H1 (cell line): ENCODE measurements around the gene SLX1A. TPM values are rescaled to one million over a fixed set of nuclear protein-coding genes. Genes with fewer than 3 reads are reported as not detected.
"Not testable (repeated sequence)": the region's sequence is repeated elsewhere in the genome, so short reads cannot be mapped to it uniquely, and the experiment has no call there.

Experiments
- CTCF ChIA-PET: fragments of 300-600 bp; sonication (Branson Sonifier 250); formaldehyde crosslinking; loops from one replicate; lab custom pipeline; 2021; ENCODE audit not compliant: partially characterized antibody; lab: Charles Lee
- POLR2A ChIA-PET: fragments of 300-600 bp; sonication (Branson Sonifier 250); formaldehyde crosslinking; loops from one replicate; lab custom pipeline; 2021; ENCODE audit warnings: inconsistent platforms; ENCODE audit not compliant: partially characterized antibody; lab: Charles Lee
- DNase-seq, 2 experiments: peaks; one replicate each; pipeline versions ENCODE4 v3.0.0 to v3.0.0-alpha.2; 2010 to 2022; ENCODE audit warnings: low spot score in 2 of 2, low read depth in 1 of 2, mixed read lengths in 1 of 2
- FAIRE-seq: peaks from 2 replicates; lab custom pipeline; 2011; peaks lifted over from hg19 to GRCh38; lab: Jason Lieb, UNC
- H2AFZ ChIP-seq: 2 replicates; pipeline ENCODE4 v1.8.1; 2012; ENCODE audit warnings: low read length, inconsistent platforms
- H2AK5ac ChIP-seq: 2 replicates; pipeline ENCODE4 v1.6.1; 2013; ENCODE audit warnings: low read depth, low read length
- H2BK120ac ChIP-seq: replicated peaks from 2 replicates; pipeline ENCODE3; 2013; ENCODE audit warnings: low read depth, low read length, inconsistent platforms
- H2BK12ac ChIP-seq: 2 replicates; pipeline ENCODE4 v1.6.1; 2013; ENCODE audit warnings: low read depth, low read length
- H2BK15ac ChIP-seq: 2 replicates; pipeline ENCODE4 v1.6.1; 2013; ENCODE audit warnings: low read length
- H2BK20ac ChIP-seq: 2 replicates; pipeline ENCODE4 v1.6.1; 2013; ENCODE audit warnings: low read length
- H2BK5ac ChIP-seq: 2 replicates; pipeline ENCODE4 v1.6.1; 2013; ENCODE audit warnings: low read depth, low read length
- H3K14ac ChIP-seq: 2 replicates; pipeline ENCODE4 v1.6.1; 2013; ENCODE audit warnings: inconsistent platforms; ENCODE audit not compliant: insufficient read length
- H3K18ac ChIP-seq: 2 replicates; pipeline ENCODE4 v1.6.1; 2013; ENCODE audit warnings: low read length; ENCODE audit errors: extremely low read depth
- H3K23ac ChIP-seq: 2 replicates; pipeline ENCODE4 v1.6.1; 2013; ENCODE audit warnings: inconsistent platforms; ENCODE audit not compliant: insufficient read length
- H3K23me2 ChIP-seq: 2 replicates; pipeline ENCODE4 v1.6.1; 2013; ENCODE audit warnings: low read depth, low read length
- H3K27ac ChIP-seq: 2 replicates; pipeline ENCODE4 v1.6.1; 2011; ENCODE audit warnings: low read depth, low read length, inconsistent platforms
- H3K27me3 ChIP-seq, 4 experiments: replicated peaks in 1 of 4; 1 replicate in 1 of 4; 2 replicates in 3 of 4; pipeline versions ENCODE4 v1.6.1 to v1.8.1; 2011 to 2013; ENCODE audit warnings: low read length in 3 of 4, mild to moderate bottlenecking in 3 of 4, inconsistent platforms in 2 of 4, mixed read lengths in 2 of 4, moderate library complexity in 1 of 4; ENCODE audit not compliant: control insufficient read depth in 3 of 4, insufficient read depth in 3 of 4; ENCODE audit errors: extremely low read depth in 1 of 4
- H3K36me3 ChIP-seq, 4 experiments: 2 replicates each; pipeline versions ENCODE4 v1.6.1 to v1.8.1; 2011 to 2013; ENCODE audit warnings: mild to moderate bottlenecking in 4 of 4, low read length in 3 of 4, moderate library complexity in 2 of 4, control low read depth in 1 of 4, inconsistent platforms in 1 of 4; ENCODE audit not compliant: insufficient read depth in 4 of 4, control insufficient read depth in 2 of 4
- H3K4ac ChIP-seq: replicated peaks from 2 replicates; pipeline ENCODE3; 2013; ENCODE audit warnings: low read length, low read depth, mixed read lengths, inconsistent platforms; ENCODE audit not compliant: insufficient read length
- H3K4me1 ChIP-seq, 4 experiments: replicated peaks in 1 of 4; 1 replicate in 1 of 4; 2 replicates in 3 of 4; pipeline versions ENCODE4 v1.6.1 to v1.8.1; 2011 to 2013; ENCODE audit warnings: low read length in 3 of 4, inconsistent platforms in 2 of 4, mixed read lengths in 1 of 4; ENCODE audit not compliant: insufficient read depth in 4 of 4, control insufficient read depth in 3 of 4
- H3K4me2 ChIP-seq, 2 experiments: 2 replicates each; pipeline versions ENCODE4 v1.6.1 to v1.8.1; 2011 to 2013; ENCODE audit warnings: low read depth in 2 of 2, low read length in 2 of 2, control low read depth in 1 of 2, inconsistent platforms in 1 of 2, mild to moderate bottlenecking in 1 of 2; ENCODE audit not compliant: insufficient read depth in 1 of 2
- H3K4me3 ChIP-seq, 4 experiments: fragments of 200-600, 300-600 bp in 1 of 4; sonication (generic), shearing (Covaris generic), sonication (Bioruptor Twin) in 1 of 4; 2 replicates each; pipeline versions ENCODE4 v1.5.1 to v1.8.1; 2011 to 2016; ENCODE audit warnings: low read length in 4 of 4, low read depth in 3 of 4, control low read depth in 2 of 4, inconsistent platforms in 2 of 4, mild to moderate bottlenecking in 2 of 4, mixed read lengths in 1 of 4, moderate library complexity in 1 of 4; ENCODE audit not compliant: insufficient read depth in 2 of 4; ENCODE audit errors: extremely low read depth in 1 of 4
- H3K56ac ChIP-seq: replicated peaks from 2 replicates; pipeline ENCODE3; 2013; ENCODE audit warnings: low read depth, mild to moderate bottlenecking, mixed read lengths, low read length, inconsistent platforms; ENCODE audit not compliant: insufficient read length
- H3K79me1 ChIP-seq: 2 replicates; pipeline ENCODE4 v1.6.1; 2013; ENCODE audit warnings: low read depth, low read length, control low read depth
- H3K79me2 ChIP-seq, 2 experiments: 2 replicates each; pipeline versions ENCODE4 v1.6.1 to v1.8.1; 2012 to 2013; ENCODE audit warnings: low read length in 2 of 2, mild to moderate bottlenecking in 2 of 2, inconsistent platforms in 1 of 2; ENCODE audit not compliant: insufficient read depth in 2 of 2, control insufficient read depth in 1 of 2
- H3K9ac ChIP-seq, 4 experiments: replicated peaks in 1 of 4; 1 replicate in 1 of 4; 2 replicates in 3 of 4; pipeline versions ENCODE4 v1.6.1 to v1.8.1; 2011 to 2013; ENCODE audit warnings: low read depth in 3 of 4, low read length in 3 of 4, control low read depth in 2 of 4, mild to moderate bottlenecking in 2 of 4, moderate library complexity in 2 of 4, inconsistent platforms in 1 of 4; ENCODE audit errors: extremely low read depth in 1 of 4
- H3K9me3 ChIP-seq, 2 experiments: 2 replicates each; pipeline versions ENCODE4 v1.6.1 to v1.8.1; 2012 to 2013; ENCODE audit warnings: mild to moderate bottlenecking in 2 of 2, moderate library complexity in 2 of 2, control low read depth in 1 of 2, inconsistent platforms in 1 of 2, low read depth in 1 of 2, low read length in 1 of 2, mixed read lengths in 1 of 2; ENCODE audit not compliant: insufficient read depth in 2 of 2
- H4K20me1 ChIP-seq, 2 experiments: replicated peaks in 1 of 2; 2 replicates each; pipeline versions ENCODE3 to v1.8.1; 2011 to 2013; ENCODE audit warnings: inconsistent platforms in 2 of 2, low read length in 2 of 2, mild to moderate bottlenecking in 1 of 2; ENCODE audit not compliant: insufficient read depth in 2 of 2, control insufficient read depth in 1 of 2
- H4K5ac ChIP-seq: 2 replicates; pipeline ENCODE4 v1.6.1; 2013; ENCODE audit warnings: low read length, low read depth, mixed read lengths, inconsistent platforms; ENCODE audit not compliant: insufficient read length
- H4K8ac ChIP-seq: 2 replicates; pipeline ENCODE4 v1.8.0; 2013; ENCODE audit warnings: mild to moderate bottlenecking, moderate library complexity, low read length, inconsistent platforms; ENCODE audit not compliant: insufficient read depth; ENCODE audit errors: extremely low read depth
- H4K91ac ChIP-seq: replicated peaks from 2 replicates; pipeline ENCODE3; 2013; ENCODE audit warnings: low read length, mixed read lengths, inconsistent platforms; ENCODE audit not compliant: insufficient read length
- WGBS, 2 experiments: shearing (Covaris generic) in 1 of 2; methylation state at CpG; one replicate each; pipeline versions ENCODE4 v1.1.6 to v1.1.7; 2013 to 2015; ENCODE audit warnings: low lambda C conversion rate in 2 of 2, mixed read lengths in 2 of 2, inconsistent platforms in 1 of 2, low coverage in 1 of 2, missing lambda C conversion rate in 1 of 2; ENCODE audit not compliant: insufficient replicate concordance in 2 of 2, insufficient coverage in 1 of 2, insufficient read length in 1 of 2; ENCODE audit errors: extremely low coverage in 1 of 2, missing lambda C conversion rate in 1 of 2; 5-methylcytosine and 5-hydroxymethylcytosine counted together
- polyA plus RNA-seq, 7 experiments: library from polyadenylated mRNA; depleted of rRNA in 3 of 7; stranded (reverse) in 5 of 7; unstranded in 2 of 7; fragments of >200 nt in 5 of 7; fragments of 200-250 nt in 2 of 7; gene quantifications; 1 replicate in 5 of 7; 2 replicates in 1 of 7; 4 replicates in 1 of 7; pipeline versions ENCODE4 v1.2.1 to v1.2.3, GENCODE V29; 2011 to 2013; ENCODE audit warnings: missing spikeins in 2 of 7, mixed read lengths in 2 of 7
- total RNA-seq: library from RNA; stranded (reverse); fragmentation: NEBNext Ultra II Directional; extraction: Animal tissue kit (Norgen Biotek cat#: 25700); gene quantifications from 2 replicates; pipeline ENCODE4 v1.2.1, GENCODE V29; 2021

SLX1A gene
- total and polyA plus RNA-seq, 2 of the 8 experiments (the other 6 are each of a cell fraction or from before 2014, with no cell fraction given) = 4.7 to 36.9 TPM

- not testable (repeated sequence) for H3K23ac ChIP-seq, H3K27ac ChIP-seq
- WGBS, 2 experiments = no CpG with 5 or more reads among the region's 38 CpGs
Observed at GRCh38 chr16:30169416-30169815, 24.3 kb upstream of the SLX1A start.

GRCh38 chr16:30170145-30170544, 23.5 kb upstream of the SLX1A start:
- DNase-seq, CTCF ChIA-PET, H3K23ac ChIP-seq, H3K36me3 ChIP-seq, H3K56ac ChIP-seq, H4K91ac ChIP-seq, H3K79me2 ChIP-seq, H4K8ac ChIP-seq, H3K23me2 ChIP-seq, H3K27ac ChIP-seq, H3K79me1 ChIP-seq, H3K27me3 ChIP-seq, H3K14ac ChIP-seq, H2BK20ac ChIP-seq, H4K20me1 ChIP-seq, H2AK5ac ChIP-seq, POLR2A ChIA-PET, H4K5ac ChIP-seq, FAIRE-seq, H2BK120ac ChIP-seq, H3K4me2 ChIP-seq, H3K4me3 ChIP-seq, H3K18ac ChIP-seq, H2AFZ ChIP-seq, H3K9ac ChIP-seq, H3K4me1 ChIP-seq, H2BK5ac ChIP-seq, H3K9me3 ChIP-seq, H2BK15ac ChIP-seq, H2BK12ac ChIP-seq, H3K4ac ChIP-seq: not testable (repeated sequence)
- WGBS, 2 experiments = no CpG with 5 or more reads among the region's 31 CpGs

More at GRCh38 chr16:30169416-30169815, 24.3 kb upstream of the SLX1A start:
- H2BK120ac ChIP-seq, H4K20me1 ChIP-seq, H2BK5ac ChIP-seq, H3K36me3 ChIP-seq, H2AK5ac ChIP-seq, H3K9ac ChIP-seq, H3K79me1 ChIP-seq, H3K9me3 ChIP-seq, FAIRE-seq, CTCF ChIA-PET, H3K4me1 ChIP-seq, H3K18ac ChIP-seq, H3K4me3 ChIP-seq, H3K27me3 ChIP-seq, DNase-seq, H3K79me2 ChIP-seq, H4K5ac ChIP-seq, H2BK20ac ChIP-seq, H3K56ac ChIP-seq, H4K91ac ChIP-seq, H2AFZ ChIP-seq, H3K23me2 ChIP-seq, H2BK15ac ChIP-seq, H2BK12ac ChIP-seq, H4K8ac ChIP-seq, H3K14ac ChIP-seq, POLR2A ChIA-PET, H3K4ac ChIP-seq, H3K4me2 ChIP-seq: not testable (repeated sequence)
